ENCODE data around the gene GRPEL2.
"Not testable (repeated sequence)": the region's sequence is repeated elsewhere in the genome, so short reads cannot be mapped to it uniquely, and the experiment has no call there.

GRCh38 chr5:149394996-149395395, 49.7 kb downstream of the GRPEL2 start:
- not testable (repeated sequence) for TF ChIP-seq POLR2A (IDR thresholded peaks at IDR 0.05; ENCODE audit: extremely low read depth, insufficient read length); CTCF (IDR thresholded peaks at IDR 0.05; ENCODE audit: low read depth, low read length); MAX (IDR thresholded peaks at IDR 0.05; ENCODE audit: low read depth, low read length); MYC (IDR thresholded peaks at IDR 0.05; ENCODE audit: low read depth, low read length)

All from NB4 (cell line).